Measurements from ENCODE around the gene PXN.

The PXN gene

GRCh38 chr12:120172053-120172452 lies 93.5 kb downstream of the PXN start:
- DNase-seq (ENCODE audit: low spot score) = no peak

GRCh38 chr12:120170631-120171030 lies 94.9 kb downstream of the PXN start:
- no peak for DNase-seq (ENCODE audit: low spot score)

DNA sequence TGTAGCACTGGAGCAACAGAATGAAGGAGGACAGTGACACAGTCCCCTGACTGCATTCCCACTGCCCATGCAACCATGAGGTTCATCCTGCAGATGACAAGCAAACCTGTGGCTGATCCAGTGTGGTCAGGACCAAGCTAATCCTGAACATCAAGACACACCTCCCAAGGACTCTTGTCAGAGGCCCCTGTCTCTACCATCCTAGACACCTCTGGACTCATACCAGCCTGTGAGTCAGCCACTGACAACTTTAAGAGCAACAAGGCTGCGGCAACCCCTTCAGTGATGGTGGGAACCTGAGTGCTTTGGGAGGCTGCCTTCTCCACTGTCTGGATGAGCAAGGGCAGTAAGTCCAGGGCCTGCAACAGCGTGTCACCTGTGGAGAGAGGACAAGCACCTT lies 95.6 kb downstream of the PXN start:
- no peak for DNase-seq (ENCODE audit: low spot score)

- DNase-seq (ENCODE audit: low spot score) = no peak
These were observed 97.2 kb downstream of the PXN start for GRCh38 chr12:120168337-120168736.

- peak; percentile 30 for DNase-seq (ENCODE audit: low spot score)
These were observed 97.9 kb downstream of the PXN start for GRCh38 chr12:120167529-120168095.

GRCh38 chr12:120164293-120164692 lies 101.2 kb downstream of the PXN start:
- DNase-seq (ENCODE audit: low spot score) = no peak

DNA sequence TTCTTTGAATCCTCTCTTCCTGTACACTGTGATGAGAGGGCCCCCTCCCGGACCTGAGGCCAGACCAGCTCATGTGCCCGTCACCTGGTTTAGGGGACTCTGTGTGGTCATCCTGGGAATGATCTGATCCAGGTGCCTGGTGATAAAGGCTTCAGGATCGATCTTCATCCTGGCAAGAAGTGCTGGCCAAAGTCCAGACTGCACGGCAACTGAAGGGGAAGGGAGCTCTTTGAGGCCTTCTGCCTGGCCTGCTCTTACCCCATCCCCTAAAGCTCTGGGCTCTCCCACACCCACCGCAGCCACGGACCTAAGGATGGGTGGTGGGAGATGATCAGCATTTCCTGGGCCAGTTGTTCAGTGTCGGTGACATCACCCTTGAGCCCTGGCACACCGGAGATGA lies 102.8 kb downstream of the PXN start:
- no peak for DNase-seq (ENCODE audit: low spot score)

- no peak for DNase-seq (ENCODE audit: low spot score)
These were observed 103.7 kb downstream of the PXN start for GRCh38 chr12:120161852-120162251.

All from kidney capillary endothelial cell (primary cell).